ENCODE results near the gene GTF2IRD1.

- TF ChIP-seq CTCF (IDR thresholded peaks at IDR 0.05 in 4 of 5, conservative IDR thresholded peaks at IDR 0.05 in 1 of 5) (no peak), POLR2A (IDR thresholded peaks at IDR 0.05) (no peak)
Observed at GRCh38 chr7:74512762-74513161, 59.1 kb downstream of the GTF2IRD1 start.

All from gastrocnemius medialis (tissue), 4 donors.